Dermis blood vessel endothelial cell (primary cell): Measurements from ENCODE around the gene GRM4. TPM values are rescaled to one million over a fixed set of nuclear protein-coding genes. Genes with fewer than 3 reads are reported as not detected.
"Not testable (repeated sequence)": the region's sequence is repeated elsewhere in the genome, so short reads cannot be mapped to it uniquely, and the experiment has no call there.

Experiments used
- DNase-seq: peaks from one replicate; pipeline ENCODE4 v3.0.0; 2010
- total RNA-seq: library from RNA; depleted of rRNA; stranded (reverse); fragments of >200 nt; gene quantifications from 2 replicates; pipeline ENCODE4 v1.2.3, GENCODE V29; 2014

GRM4 gene
- total RNA-seq, 1 donor from 2014 or later, result not detected

DNA sequence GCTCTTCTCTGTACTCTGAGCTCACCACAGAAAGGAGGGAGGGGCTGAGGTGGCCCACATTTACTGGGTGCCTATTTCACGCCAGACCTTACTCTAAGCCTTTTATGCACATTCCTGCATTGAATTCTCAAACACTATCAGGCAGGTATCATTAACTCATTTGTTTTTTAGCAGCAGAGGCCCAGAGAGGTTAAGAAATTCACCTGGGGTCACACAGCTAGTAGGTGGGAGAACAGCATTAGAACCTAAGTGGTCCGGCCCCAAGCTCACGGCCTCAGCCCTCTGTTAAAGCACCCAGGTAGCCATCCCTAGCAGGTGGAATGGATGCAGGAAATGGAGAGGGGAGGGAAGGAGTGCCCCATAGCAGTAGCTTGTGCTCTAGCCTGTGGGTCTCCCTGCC, 84.5 kb downstream of the GRM4 start:
- DNase-seq, result no peak

DNA sequence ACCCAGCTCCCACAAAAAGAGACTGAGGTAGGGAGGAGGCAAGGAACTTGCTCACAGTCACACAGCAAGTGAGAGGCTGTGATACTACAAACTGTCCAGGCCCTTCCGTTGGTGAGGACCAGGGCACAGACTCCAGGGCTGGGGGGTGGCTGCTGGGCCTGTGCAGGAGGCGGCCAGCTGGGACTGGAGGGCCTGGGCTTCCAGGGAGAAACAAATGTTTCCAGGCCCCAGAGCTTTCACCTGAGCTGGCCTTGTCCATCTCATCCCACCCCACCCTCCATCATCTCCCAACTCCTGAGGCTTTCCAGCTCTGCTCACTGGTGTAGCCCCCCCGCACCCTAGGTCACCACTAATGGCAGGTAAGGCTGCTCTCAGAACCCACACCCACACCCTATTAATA, 86.0 kb downstream of the GRM4 start:
- DNase-seq, result no peak

DNA sequence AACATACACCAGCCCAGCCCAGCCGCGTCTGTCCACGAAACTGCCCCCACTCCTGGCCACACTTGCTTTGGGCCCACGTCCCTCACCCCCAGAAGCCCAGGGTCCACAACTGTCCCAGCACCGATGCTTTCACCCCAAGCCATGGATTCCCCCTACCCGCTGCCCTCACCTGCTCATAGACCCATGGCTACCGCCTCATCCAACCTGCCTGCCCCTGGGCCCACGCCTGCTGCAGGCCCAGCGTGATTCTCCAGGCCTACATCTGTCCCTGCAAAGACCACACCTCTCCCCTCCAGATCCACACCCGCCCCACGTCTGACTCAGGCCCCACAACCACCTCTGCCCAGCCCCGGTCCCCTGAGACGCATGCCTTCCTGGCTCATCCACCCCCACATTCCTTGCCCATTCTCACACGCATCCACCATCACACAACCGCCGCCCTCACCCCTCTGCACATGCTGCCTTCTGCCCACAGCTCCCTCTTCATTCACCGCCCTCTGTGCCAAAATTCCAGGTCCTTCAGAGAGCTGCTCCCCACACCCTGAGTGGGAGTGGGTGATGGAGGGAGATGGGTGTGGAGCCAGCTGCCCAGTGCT, 86.7 kb downstream of the GRM4 start:
- no peak for DNase-seq

DNA sequence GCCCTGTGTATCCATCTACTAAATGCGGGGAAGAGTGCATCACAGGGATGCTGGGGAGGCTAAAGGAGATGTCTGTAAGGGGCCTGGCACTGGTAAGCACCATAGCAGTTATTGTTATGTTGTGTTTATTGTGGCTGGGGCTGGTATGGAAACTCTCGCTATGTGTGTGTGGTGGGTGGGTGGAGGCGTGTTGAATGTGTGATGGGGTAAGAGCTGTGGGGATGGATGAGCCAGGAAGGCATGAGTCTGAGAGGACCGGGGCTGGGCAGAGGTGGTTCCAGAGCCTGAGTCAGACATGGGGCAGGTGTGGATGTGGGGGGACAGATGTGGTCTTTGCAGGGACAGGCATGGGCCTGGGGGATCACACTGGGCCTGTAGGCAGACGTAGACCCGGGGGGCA, 88.1 kb downstream of the GRM4 start:
- no peak for DNase-seq

DNA sequence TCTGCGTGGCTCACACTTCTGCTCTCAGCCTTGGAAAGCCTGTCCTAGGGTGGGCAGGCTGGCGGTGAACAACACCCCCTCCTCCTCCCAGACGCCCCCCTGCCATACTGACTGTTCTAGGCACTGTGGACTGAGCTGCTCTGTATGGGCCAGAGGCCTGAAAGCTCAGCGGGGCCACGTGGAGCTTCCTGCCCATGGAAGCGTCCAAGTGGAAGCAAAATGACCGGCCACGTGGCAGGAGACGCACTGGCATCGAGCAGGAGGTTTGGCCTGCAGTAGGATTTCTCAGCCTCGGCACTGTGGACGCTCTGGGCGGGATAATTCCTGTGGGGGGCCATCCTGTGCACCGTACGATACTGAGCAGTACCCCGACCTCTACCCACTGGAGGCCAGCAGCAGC, 88.7 kb downstream of the GRM4 start:
- no peak for DNase-seq

DNA sequence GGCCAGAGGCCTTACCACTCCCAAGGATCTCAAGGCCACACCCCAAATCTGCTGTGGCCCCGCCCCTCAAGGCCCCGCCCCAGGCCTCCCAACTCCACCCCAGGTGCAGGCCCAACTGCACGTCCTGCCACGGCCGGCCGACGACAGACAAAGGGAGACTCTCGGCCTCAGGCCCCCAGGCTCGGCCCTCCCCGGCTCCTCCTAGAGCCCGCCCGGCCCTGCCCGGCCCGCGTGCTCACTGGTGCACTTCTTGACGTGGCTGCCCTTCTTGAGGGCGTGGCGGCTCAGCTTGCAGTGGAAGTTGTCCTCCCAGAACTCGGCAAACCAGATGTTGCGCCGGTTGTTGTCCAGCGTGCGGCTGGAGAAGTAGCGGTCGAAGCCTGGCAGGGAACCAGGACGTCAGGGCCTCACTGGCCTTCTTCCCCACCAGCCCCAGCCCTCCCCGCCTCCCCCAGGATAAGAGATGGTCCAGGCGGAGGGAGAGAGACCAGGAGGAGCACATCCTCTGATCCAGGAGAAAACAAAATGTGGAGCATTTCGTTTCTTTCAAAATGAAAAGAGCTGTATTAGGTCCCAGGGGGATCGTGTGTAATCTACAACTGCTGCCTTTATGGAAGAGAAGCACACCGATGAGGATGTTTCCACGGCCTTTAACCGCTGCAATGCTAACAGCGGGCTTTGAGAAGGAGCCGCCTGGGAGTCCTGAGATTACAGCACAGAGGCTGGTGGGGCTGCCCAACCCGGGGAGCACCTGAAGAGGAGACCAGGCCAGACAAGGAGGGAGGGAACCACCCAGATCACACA, 89.4 kb downstream of the GRM4 start:
- DNase-seq, result peak; percentile 20

DNA sequence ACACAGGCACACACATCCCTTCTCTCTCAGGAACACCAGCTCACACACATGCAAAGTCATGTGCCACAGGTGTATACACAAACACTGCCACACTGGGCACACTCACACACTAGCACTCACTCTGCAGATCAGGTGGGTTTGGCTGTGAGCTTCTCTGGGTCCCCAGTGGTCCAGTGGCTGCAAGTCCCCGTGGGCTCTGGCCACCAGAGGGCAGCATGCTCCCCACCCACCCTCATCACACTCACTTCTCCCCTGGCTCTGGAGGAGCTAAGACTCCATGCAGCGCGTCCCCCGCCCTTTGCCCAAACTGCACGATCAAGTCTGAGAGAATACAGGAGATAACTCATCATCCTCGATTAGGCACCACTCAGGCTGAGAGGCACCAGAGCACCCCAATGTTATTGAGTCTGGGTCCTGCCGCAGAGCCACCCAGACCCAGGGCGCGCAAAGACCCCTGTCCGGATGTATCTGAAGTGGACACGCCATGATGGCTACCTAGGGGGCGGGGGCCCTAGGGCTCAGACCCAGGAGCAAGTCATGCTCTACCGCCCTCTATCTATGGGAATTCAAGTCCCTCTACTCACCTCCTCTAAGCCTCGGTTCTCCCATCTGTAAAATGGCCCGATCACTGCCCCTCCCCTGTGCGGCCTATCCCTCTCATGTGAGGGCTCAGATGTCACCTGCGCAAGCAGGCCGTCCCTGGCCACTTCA, 90.5 kb downstream of the GRM4 start:
- DNase-seq, result peak; percentile 80

DNA sequence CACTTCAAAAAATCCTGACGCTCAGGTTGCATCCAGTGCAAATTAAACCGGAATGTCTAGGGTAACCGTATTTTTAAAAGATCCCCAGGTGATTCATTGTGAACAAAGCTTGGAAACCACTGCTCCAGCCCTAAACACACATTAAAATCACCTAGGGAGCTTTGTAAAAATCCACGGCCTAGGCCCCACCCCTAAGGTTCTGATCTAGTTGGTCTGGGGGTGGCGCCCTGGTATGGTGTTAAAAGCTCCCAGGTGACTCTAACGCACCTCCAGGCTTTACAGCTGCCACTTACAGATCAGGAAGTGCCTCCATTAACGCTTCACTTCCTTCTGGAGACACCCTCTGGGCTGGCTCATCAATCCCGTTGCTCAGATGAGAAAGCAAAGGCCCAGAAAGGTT, 92.2 kb downstream of the GRM4 start:
- no peak for DNase-seq

DNA sequence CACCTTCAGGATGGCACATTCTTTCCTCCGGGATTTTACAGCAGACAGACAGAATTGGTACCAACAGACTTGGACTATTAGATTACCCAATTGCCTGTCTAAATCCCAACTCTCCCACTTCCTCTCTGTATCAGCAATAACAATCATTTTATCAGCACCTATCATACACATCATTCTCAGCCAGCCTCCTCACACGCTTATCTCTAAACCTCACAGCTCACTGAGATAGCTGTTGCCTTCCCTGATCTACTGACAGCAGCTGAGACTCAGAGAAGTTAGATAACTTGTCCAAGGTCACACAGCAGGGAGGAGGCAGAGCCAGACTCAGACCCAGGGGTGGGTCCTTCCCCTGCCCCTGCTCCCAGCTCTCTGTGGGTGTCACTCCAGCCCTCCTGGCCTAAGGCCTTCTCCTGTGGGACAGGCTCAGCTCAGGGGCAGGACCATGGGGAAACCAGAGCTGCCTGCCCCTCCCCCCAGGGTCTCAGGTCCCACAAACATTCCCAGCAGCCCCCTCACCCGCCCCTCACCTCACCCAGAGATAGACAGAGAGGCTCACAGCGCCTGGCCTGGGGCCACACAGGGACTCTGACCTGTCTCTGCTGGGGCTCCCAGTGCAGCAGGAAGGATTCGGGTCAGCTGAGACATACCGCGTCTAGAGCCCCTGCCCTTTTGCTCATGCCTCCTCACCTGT, 92.8 kb downstream of the GRM4 start:
- DNase-seq, result no peak

DNA sequence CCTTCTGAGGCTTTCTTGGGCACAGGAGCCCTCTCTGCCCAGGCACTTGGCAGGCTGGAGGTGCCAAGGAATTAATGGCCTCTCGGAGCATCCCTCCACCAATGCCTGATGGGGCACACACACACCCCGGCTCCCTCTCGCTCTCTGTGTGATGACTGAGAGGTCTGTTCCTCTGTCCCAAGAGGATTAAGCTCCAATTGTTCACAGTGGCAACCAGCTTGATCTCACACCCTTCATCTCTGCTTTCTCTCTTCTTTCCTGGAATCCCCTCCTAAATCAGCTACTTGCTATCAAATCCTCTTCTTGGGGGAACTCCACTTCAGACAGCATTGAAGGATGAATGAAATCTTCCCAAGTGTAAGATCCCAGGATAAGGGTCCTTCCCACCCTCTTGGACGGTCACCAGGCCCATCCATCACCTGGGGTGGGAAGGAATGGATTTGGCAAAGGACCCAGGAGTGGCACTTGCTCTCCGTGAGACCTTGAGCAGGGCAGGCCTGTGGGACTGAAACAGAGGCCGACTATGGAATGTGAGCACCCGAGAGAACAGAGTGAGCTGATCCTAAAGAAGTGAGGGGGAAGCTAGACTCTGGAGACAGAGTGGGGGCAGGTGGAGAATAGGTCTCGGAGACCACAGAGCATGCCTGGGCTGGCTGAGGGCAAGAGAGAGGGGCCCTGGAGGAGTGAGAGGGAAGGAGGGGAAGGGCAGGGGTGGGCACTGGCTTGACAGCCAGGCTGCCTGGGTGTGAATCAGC, 93.6 kb downstream of the GRM4 start:
- DNase-seq, result no peak

DNA sequence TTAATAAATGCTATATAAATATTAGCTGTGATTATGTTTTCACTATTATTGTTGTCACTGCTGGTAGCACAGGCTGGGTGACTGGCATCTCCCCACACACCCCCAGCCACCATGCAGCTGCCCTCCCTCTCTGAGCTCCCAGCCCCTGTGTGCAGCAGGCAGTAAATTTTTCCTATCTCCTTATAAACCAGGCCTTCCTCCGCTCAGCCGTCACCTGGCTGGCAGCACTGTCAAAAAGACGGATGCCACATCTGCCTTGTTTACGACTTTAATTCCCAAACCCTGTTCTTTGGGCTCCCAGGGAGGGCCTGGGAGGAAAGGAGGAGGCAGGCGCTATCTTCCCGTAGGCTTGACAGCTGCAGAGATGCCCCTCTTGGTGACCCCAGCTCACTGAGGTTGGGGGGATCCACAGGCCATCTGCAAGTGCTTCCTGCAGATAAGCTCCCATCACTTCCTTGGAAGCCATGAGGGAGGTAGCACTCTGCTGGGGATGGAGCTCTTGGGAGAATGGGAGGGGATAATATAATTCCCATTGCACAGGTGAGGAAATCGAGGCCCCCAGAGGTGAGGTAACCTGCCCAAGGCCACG, 94.5 kb downstream of the GRM4 start:
- DNase-seq, result no peak

DNA sequence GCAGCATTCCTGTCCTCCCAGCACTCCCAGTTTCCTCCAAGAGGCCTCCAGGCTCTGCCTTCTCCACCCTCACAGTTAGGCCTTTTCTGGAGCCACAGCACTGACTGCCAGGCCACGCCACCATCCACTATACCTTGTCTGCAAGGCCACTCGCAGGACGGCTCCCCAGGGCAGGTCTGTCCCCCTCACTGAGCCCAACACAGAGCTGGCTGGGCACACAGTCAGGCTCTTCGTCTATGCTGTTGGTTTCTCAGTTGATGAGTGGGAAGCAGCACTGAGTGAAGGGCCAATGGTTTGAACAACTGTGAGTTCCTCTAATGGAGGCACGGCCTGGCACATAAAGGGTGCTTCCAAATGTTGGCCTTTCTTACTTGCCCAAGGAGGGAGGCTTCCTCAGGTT, 95.2 kb downstream of the GRM4 start:
- DNase-seq, result no peak

DNA sequence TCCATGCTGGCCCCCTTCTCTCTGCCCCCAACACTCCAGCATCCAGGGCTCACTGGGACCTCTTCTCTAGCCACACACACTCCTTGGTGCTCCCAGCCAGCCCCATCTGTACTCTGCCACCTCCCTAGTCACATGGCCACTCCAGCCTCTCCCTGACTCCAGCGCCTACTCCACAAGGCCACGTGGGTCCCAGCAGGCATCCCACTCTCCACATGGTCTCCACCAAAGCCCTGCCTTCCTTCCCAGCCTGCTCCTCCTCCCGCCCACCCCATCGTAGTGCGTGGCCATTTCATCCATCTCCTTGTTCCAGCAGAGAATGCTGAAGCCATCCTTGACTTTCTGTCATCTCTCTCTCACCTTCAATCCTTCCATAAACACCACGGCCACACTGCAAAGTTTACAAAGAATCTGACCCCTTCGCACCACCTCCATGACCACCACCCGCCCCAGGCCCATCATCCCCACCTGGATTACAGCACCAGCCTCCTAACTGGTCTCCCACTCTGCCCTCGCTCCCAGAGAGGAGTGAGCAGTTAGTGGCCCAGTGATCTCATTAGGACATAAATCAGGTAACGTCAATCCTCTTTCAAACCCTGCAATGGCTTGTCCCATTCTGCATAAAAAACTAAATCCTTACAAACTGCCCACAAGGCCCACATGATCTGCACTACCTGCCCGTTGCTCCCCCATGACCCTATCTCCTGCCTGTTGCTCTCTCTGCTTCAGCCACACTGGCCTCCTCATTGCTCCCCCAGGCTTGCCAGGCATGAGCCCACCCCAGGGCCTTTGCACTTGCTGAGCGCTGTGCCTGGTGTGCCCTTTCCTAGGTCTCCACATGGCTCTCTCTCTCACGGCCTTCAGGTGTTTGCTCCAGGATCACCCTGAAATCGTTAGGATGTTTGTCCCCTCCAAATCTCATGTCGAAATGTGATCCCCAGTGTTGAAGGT, 96.2 kb downstream of the GRM4 start:
- DNase-seq, result no peak

DNA sequence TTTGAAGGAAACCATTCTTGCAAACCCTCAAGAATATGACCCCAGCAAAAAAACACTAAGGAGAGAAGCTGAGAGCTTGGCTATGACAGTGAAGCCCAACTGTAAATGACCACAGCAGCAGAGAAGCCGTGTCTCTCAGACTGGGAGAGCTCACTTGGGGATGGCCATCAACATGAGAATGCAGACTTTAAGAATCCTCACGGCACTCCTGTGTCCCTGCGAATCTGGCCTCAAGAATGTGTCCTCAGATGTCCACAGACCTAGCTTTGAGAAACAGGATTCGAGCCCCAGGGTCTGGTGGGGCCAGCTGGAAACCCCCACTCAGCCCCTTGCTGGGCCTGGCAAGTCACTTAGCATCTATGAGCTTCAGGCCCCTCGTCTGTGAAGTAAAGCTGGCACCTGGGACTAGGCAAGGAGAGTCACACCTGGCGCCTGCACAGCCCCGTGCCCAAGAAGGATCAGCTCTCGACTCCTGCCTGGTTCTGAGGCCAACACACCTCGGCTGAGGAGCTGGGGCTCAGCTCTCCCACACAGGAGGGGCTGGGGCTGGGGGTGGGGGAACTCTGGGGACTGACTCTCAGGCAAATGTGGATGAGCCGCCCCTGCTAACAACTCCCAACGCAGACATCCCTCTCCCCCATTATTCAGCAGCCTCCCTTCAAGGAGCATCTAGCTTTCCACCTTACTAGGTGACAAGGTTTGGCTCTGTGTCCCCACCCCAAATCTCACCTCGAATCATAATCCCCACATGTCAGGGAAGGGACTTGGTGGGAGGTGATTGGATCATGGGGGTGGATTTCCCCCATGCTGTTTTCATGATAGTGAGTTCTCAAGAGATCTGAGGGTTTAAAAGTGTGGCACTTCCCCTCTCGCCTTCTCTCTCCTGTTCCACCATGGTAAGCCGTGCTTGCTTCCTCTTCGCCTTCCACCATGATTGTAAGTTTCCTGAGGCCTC, 97.7 kb downstream of the GRM4 start:
- no peak for DNase-seq

DNA sequence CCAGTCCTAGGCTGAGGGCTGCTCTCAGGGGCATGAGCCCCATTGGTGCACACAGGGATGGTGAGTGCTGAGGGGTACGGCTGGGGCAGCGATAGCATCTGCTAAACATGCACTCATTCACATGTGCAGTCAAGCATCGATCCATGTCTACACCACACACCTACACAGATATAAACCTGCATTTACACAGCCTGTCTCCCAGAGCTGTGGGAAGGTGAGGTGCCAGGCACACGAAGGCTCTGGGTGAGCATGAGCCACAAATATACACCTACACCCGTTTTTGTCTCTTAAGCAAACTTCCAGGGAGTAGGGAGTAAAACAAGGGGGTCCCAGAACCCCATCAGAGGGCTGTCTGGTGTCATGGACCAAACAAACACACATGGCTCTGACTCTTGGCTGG, 99.3 kb downstream of the GRM4 start:
- no peak for DNase-seq

DNA sequence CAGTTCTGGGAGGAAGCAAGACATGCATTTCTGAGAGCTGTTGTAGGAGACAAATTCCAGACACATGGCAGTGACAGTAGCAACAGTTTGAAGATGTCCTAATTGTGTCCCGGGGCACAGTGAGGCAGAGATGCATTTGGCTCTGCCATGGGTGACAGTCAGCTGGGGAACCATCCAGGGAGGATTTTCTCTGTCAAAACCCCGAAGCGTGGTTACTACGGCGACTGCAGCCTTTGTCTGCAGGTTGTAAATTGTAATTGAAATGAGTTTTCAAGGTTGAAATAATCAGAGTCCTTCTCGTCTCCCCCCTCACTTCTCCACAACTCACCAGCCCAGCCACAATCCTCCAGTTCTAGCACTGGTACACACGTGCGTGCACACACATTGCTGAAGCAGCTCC, 100.1 kb downstream of the GRM4 start:
- no peak for DNase-seq

DNA sequence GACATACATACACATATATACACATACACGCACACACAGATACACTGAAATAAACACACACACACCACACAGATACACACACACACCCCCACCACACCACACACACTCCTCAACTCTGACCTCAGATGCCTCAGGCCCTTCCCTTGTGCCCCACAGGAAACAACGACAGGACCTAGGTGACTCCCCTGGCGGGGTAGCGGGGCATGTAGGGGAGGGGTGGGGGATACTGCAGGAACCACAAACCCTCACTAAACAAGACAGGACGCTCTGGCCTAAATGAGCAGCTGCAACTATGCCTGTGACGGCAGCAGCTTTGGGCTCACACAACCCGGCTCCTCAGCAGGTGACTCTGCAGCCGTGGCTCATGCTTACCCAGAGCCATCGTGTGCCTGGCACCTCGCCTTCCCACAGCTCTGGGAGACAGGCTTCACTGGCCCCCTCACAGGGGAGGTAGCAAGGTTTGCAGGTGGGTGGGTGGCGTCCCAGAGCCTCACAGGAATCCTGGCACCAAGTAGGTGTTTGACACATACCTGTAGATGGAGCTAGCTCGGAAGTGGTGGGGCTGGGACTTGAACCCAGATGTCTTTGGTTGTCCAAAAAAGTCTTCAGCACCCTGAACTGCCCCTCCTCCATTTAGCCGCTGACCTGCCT, 100.8 kb downstream of the GRM4 start:
- DNase-seq, result no peak

DNA sequence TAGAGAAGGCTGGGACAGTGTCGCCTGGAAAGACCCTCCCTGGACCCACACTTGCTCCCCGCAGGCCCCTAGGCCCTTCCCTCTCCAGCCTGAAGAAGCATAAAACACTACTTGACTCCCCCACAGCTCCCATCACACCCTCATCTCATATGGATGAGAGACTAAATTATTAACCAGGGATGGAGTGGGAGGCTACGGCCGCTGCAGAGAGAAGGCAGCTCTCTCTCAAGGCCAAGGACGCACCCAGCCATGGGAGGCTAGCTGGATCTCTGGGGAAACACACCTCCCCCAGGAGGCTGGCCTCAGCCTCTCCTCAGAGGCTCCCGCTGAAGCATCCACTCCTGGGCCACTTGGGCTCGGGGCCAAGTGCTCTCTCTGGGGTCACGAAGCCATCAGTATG, 102.5 kb downstream of the GRM4 start:
- DNase-seq, result no peak

DNA sequence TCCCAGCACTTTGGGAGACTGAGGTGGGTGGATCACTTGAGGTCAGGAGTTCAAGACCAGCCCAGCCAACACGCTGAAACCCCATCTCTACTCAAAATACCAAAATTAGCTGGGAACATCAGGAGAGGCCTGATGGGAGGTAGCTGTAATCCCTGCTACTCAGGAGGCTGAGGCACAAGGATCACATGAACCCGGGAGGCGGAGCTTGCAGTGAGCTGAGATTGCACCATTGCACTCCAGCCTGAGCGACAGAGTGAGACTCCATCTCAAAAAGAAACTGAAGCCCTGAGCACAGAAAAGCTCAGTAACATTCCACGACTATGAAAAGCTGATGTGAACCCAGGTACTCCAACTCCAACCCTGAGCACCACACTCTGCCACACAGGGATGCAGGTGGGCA, 103.9 kb downstream of the GRM4 start:
- DNase-seq, result not testable (repeated sequence)
